OCI-M1 (cell line): ENCODE results near the gene COL4A4.

ENCODE experiments used
- DNase-seq: peaks from one replicate; lab custom pipeline; 2025; lab: John Stamatoyannopoulos, UW

Gene COL4A4

DNA sequence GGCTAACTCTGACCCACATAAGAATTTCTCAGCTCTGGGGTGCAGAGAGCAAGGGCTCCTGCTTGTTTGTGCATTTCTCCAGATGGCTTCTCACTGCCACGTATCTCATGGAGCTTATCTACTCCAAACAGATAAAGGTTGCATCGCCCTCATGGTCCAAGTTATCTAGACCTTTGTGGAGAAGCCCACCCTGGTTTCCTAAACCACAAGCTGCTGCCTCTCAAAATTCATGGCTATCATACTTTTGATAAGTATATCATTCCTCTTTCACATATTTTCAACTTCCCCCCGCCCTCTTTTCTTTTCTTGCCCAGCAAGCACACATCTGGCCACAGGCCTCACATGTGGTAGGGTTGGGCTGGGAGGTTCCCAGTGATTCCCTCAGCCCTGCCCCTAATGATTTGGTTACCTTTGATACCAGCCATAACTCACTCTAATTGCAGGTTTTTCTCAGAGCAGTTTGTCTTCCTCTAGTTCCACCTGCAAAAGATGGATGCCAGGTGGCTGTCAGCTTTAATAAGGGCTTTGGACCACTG, 182.1 kb downstream of the COL4A4 start:
- peak; percentile 90 for DNase-seq

DNA sequence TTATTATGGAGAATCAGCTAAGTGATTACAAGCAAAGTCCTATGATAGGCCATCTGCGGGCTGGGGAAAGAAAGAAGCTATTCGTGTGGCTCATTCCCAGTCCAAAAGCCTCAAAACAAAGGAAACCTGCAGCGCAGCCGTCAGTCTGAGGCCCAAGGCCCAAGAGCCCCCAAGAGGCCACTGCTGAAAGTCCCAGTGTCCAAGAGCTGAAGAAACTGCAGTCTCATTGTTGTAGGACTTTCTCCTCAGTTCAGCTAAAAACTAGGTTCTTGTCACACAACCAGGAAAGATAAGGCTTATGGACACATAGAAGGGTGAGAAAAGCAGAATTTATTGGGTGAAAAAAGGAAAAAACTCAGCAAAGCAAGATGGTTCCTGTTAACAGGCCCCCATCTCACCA, 185.0 kb downstream of the COL4A4 start:
- peak; percentile 87 for DNase-seq

DNA sequence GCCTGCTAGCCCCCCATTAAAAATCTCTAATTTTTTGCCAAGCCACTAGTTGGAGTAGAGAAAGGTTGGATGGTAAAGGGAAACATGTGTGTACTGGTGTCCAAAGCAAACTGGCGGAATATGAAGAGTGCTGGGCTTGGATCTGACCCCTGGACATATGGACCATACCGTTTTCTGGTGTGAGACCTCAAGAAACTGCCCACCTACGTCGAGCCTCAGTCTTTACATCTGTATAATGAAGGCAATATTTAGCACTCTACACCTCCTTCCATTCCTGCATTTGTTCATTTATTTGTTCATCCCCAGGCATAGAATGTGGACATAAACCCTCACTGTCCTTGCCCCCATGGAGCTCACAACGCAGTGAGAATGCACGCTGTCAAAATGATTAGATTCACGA, 185.7 kb downstream of the COL4A4 start:
- no peak for DNase-seq

DNA sequence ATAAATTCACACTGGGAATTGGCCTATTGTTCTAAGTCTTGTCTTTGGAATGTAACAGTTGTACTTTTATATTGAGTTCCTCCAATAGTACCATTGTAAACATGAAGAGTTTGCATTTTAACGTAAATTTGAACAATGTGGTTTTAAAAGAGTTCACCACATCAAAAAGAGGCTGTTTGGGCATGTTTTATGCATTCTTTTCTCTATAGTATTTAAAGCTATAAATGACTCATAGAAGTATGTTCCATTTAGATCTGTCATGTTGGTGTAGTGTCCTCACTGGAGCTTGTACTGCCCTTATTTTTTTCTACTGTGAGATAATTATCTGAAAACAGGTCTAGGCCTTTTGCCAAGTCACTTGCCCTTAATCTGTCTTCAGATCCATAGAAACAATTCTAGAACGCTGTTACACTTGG, 186.2 kb downstream of the COL4A4 start:
- DNase-seq, result peak; percentile 68

DNA sequence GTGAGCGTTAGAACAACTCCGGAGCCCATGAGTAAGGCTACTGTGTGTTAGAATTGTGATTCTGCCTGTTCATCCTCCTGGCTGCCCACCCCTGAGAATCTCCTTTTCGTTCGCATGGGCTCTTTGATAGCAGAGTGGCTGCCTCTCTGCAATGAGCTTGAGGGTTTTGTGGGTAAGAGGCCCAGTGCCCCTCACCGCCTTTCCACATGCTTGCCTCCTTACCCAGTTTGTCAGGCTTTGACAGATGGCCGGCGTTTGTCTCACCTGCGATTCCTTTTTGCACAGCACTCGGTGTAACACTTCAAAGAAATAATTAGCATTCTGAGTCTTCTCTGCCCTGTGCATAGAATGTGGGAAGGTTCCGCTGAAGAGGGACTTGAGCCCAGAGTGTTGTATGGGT, 190.2 kb downstream of the COL4A4 start:
- DNase-seq, result no peak

DNA sequence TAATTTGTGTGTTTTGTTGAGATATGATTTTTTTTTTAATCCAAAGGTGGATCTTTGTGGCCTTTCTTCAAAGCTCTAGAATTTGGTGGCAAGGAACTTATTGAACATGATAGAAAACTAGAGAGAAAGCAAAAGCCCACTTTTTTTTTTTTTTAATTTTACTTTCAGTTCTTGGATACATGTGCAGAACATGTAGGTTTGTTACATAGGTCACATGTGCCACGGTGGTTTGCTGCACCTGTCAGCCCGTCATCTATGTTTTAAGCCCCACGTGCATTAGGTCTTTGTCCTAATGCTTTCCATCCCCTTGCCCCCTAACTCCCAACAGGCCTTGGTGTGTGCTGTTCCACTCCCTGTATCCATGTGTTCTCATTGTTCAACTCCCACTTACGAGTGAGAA, 192.2 kb downstream of the COL4A4 start:
- DNase-seq, result no peak

DNA sequence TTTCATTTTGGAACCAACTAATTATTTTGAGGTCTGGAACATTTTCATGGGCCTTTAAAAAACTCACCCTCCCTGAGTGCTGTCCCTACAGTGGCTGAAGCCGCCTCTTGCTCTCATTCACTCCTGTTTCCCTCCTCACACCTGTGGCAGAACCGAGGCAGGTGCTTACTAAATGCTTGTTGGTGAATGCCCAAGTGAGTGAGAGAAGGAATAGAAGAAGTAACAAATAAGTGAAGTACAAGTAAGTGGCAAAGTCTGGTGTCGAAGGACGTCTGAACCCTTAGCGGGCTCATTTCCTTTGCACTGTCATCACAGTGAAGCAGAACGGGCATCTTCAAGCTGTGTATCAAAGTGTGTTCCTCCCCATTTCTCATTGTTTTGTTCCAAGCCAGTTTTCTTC, 192.9 kb downstream of the COL4A4 start:
- peak; percentile 12 for DNase-seq

DNA sequence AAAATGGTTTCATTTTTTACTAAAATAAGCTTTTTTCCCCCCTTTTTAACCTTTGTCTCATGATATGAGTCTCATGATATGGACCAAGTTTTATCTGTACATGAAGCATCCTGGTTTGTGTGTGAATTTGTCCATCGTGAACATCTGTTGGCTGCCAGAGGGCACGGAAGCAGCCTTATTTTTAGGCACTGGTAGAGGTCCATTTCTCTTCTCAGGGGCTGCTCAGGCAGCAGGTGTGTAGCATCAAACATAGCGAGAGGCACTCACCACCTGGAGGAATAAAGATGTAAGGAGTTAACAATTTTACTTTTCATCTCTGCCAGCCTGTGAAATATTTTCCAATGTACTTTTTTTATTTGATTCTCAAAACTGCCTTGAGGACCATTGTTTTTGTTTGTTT, 193.6 kb downstream of the COL4A4 start:
- peak; percentile 28 for DNase-seq

DNA sequence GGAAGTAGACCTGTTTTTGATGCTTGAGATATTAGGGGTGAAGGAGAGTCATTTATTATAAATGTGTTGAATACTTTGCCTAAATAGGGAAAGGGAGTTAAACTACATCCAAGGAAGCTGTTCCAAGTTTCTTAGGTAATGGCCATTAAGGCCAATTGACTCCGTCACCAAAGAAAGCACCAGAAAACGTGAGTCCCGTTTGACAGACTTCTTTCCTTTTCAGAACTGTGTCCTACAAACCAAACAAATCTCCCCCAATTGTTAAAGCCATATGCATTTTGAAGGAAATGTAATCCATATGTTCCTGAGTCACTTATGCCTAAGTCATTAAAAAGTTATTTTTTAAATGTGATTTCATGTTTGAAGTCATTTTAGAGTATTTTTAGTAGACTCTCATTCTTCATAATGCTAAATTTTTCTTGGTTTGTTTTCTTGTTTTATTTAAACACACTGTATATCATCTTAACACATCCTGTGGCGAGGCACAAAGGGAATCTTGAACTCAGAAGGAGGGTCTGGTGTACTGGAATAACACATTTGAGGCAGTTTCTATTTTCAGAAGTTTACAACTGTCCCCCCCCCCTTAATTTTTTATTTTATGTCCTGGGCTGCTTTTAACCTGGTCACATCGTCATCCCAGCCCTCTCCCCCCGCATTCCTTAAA, 194.5 kb downstream of the COL4A4 start:
- DNase-seq, result no peak

DNA sequence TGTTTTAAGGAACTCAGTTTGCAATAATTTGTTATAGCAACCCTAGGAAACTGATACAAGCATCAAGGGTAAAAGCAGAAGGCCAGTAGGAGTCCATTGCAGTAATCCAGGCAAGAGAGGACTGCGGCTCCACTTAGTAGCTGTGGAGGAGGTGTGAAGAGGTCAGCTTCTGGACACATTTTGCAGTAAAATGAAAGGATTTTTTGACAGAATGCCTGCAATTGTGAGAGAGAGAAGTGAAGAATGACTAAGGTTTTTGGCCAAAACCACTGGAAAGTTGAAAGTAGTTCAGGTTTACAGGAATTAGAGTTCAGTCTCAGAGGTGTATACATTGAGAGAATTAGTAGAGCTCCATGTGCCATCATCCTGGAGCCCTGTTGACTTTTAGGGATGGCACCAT, 198.6 kb downstream of the COL4A4 start:
- DNase-seq, result peak; percentile 21

DNA sequence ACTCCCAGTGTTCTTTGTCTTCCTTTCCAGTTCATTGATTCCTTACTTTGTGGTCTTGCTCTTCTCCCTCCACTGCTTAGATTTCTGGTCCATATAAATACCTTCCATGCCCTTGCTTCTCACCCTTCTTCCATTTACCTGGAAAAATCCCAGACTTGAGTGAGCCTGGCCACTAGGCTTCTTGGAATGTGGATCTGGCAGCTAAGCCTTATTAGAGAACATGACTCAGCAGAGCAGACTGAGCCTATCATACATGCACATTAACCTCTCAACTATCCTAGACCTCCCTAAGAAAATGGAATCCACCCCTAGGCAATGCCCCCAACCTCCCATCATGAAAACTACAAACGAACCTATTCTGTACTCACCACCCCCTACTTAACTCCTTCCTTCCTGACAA, 200.5 kb downstream of the COL4A4 start:
- no peak for DNase-seq

DNA sequence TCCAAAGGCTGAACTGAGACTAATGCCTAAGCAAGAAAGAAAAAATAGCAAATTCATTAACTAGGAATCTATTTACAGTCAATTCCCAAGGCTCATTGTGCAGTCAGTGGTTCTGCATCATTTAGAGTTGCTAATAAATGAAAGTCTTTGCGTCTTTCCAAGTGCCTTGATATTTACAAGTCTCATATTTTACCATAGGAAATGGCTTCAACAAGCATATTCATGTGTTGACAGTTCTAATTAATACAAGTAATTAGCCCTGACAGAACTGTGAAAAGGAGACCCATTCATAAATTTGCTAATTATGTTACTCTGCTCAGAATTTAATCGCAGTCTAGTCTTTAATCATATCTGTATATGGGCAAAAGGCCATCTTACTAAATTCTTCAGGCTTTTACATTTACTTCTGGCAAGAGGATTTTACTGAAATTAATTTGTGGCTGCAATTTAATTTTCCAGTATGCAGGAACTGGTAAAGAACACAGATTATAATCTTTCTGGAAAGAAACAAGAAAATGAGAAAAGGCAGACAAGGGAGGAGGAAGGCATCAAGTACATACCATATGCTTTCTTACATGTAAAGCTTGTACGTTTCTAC, 201.7 kb downstream of the COL4A4 start:
- DNase-seq, result no peak

DNA sequence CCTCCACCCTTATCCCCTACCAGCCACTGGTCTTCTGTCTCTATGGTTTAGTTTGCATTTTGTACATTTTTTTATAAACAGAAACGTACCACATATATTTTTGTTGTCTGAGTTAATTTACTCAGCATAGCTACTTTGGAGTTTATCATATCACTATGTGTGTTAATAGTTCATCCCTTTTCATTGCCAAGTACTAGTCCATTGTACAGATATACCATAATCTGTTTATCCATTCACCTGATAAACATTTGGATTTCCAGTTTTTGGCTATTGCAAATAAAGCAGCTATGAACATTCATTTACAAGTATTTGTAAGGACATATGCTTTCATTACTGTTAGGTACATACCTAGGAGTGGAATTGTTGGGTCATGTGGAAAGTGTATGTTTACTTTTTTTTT, 204.6 kb downstream of the COL4A4 start:
- no peak for DNase-seq

DNA sequence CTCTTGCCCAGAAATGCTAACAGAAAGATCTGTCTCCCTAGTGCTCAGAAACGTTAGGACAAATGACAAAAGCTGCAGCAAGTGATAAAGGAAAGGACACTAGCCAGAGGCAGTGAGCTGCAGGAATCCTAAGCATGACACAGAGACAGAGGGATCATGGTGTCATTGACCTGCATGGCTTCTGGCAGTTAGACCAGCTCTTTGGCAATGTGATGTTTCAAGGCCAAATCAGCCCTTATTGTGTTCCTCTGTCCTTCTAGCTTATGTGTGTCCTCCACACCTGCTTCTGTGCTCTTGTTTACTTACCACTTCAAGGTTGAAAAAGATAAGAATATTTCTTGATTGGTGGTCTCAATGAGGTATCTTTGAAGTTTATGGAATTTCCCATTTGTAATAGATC, 207.3 kb downstream of the COL4A4 start:
- DNase-seq, result no peak

DNA sequence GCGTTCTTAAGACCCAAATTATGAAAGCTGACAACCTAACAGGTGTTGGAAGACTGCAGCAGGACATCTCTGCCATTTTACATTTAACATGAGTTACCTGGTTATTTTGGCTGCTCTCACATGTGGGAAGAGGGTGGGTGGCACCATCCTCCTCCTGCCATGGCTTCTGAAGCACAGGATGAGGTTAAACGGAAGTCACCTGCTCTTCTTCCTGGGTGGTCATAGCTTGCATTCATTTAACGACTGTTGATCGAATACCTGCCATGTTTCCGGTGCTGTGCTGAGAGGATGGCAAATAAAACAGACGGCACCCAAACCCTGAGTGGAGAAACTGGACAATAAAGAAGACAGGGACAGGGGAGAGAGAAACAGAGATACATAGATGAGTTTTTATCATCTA, 210.2 kb downstream of the COL4A4 start:
- no peak for DNase-seq

DNA sequence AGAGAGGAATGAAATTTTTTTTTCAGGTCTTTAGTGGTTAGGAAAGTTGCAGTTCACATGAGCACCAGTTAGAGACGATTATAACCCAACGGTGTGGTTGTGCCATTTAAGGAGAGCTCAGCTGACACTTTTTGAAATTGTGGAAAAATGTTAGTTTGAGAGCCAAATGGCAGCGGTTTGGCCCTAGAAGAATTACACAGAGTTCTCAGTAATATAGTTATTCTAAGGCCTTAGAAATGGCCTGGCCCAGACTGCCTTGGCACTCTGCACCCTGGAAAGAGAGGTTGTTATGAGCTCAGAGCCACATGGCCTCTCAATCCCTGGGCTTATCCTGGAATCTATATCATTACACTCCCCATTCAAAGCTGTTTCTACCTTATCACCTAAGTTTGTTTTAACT, 210.8 kb downstream of the COL4A4 start:
- no peak for DNase-seq
